ENCODE data around the gene AP1B1.
"Not testable (repeated sequence)": the region's sequence is repeated elsewhere in the genome, so short reads cannot be mapped to it uniquely, and the experiment has no call there.

AP1B1 gene

GRCh38 chr22:29387921-29388758 lies at the start of gene AP1B1:
TSS of gene AP1B1 (minus strand) at chr22:29388570. CDS start at chr22:29367243, 21,327 bp downstream.
- DNase-seq (ENCODE audit: low read depth in 2 of 2), result peak; percentile 95

- DNase-seq (ENCODE audit: low read depth in 2 of 2), result no peak
These were observed 47.1 kb upstream of the AP1B1 start for GRCh38 chr22:29435236-29436136.

GRCh38 chr22:29434288-29434687 lies 45.9 kb upstream of the AP1B1 start:
- DNase-seq (ENCODE audit: low read depth in 2 of 2), result no peak

GRCh38 chr22:29433856-29434255 lies 45.5 kb upstream of the AP1B1 start:
- no peak for DNase-seq (ENCODE audit: low read depth in 2 of 2)

- DNase-seq (ENCODE audit: low read depth in 2 of 2), result no peak
These were observed 43.6 kb upstream of the AP1B1 start for GRCh38 chr22:29431986-29432385.

GRCh38 chr22:29427176-29427760 lies 38.9 kb upstream of the AP1B1 start:
- DNase-seq (ENCODE audit: low read depth in 2 of 2), result no peak

GRCh38 chr22:29426476-29426875 lies 38.1 kb upstream of the AP1B1 start:
- no peak for DNase-seq (ENCODE audit: low read depth in 2 of 2)

GRCh38 chr22:29418704-29419103 lies 30.3 kb upstream of the AP1B1 start:
- not testable (repeated sequence) for DNase-seq (ENCODE audit: low read depth in 2 of 2)

GRCh38 chr22:29414951-29415591 lies 26.7 kb upstream of the AP1B1 start:
- DNase-seq (ENCODE audit: low read depth in 2 of 2), result peak; percentile 7 to 37

GRCh38 chr22:29412772-29413171 lies 24.4 kb upstream of the AP1B1 start:
- peak in 1 of 2 donors; percentile 7 for DNase-seq (ENCODE audit: low read depth in 2 of 2)

- not testable (repeated sequence) for DNase-seq (ENCODE audit: low read depth in 2 of 2)
These were observed 23.3 kb upstream of the AP1B1 start for GRCh38 chr22:29411569-29412211.

GRCh38 chr22:29408940-29409339 lies 20.6 kb upstream of the AP1B1 start:
- DNase-seq (ENCODE audit: low read depth in 2 of 2), result no peak

- not testable (repeated sequence) for DNase-seq (ENCODE audit: low read depth in 2 of 2)
These were observed 13.2 kb upstream of the AP1B1 start for GRCh38 chr22:29401538-29401937.

GRCh38 chr22:29400576-29400975 lies 12.2 kb upstream of the AP1B1 start:
- DNase-seq (ENCODE audit: low read depth in 2 of 2), result no peak

GRCh38 chr22:29397791-29398190 lies 9.4 kb upstream of the AP1B1 start:
- no peak for DNase-seq (ENCODE audit: low read depth in 2 of 2)

- no peak for DNase-seq (ENCODE audit: low read depth in 2 of 2)
These were observed 7.8 kb upstream of the AP1B1 start for GRCh38 chr22:29396126-29396525.

GRCh38 chr22:29394931-29395581 lies 6.7 kb upstream of the AP1B1 start:
- DNase-seq (ENCODE audit: low read depth in 2 of 2), result peak; percentile 38 to 42

GRCh38 chr22:29393019-29393608 lies 4.7 kb upstream of the AP1B1 start:
- DNase-seq (ENCODE audit: low read depth in 2 of 2), result no peak

GRCh38 chr22:29391546-29391945 lies 3.2 kb upstream of the AP1B1 start:
- no peak for DNase-seq (ENCODE audit: low read depth in 2 of 2)

GRCh38 chr22:29390270-29390669 lies 1.9 kb upstream of the AP1B1 start:
- DNase-seq (ENCODE audit: low read depth in 2 of 2), result no peak

Measured in stimulated activated CD8-positive, alpha-beta memory T cell treated with anti-CD3 and anti-CD28 coated beads, Interleukin-2, amount 100 ng/mL, for 48 hours (primary cell).